Measurements from ENCODE around the gene MYOG. TPM values are rescaled to one million over a fixed set of nuclear protein-coding genes. Genes with fewer than 3 reads are reported as not detected.

The MYOG gene
- total RNA-seq, 5 donors from 2014 or later (not counting 1 experiment from before 2014, with no cell fraction given), result not detected

DNA sequence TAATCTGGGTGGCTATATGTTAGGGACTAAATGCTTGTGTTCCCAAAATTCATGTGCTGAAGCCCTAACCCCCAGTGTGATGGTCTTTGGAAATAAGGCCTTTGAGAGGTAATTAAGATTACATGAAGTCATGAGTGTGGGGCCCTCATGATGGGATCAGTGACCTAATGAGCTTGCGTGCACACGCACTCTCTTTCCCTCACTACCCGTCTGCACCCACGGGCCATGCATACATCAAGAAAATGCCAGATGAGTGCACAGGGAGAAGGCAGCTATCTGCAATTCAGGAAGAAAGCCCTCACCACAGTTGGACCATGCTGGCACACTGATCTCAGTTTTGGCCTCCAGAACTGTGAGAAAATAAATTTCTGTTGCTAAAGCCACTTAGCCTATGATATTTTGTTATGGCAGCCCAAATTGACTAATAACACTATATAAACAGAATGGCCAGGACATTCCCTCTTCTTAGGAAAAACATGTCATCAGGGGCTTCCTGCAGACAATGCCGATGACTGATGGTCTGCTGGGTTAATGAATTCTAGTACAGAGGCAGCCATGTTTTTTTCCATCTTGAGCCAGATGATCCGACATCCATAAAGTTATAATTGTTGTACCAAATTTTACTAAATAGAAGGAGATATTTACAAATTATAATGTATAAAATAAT is 18.1 kb upstream of the MYOG start:
- 90% methylated on average over 2 of the region's 6 CpGs for WGBS (ENCODE audit: insufficient coverage)
- ChIA-PET CTCF (no interaction called here), POLR2A (no interaction called here)
- Histone ChIP-seq H3K27ac (ENCODE audit: low read length) (no peak overlapping the region), H3K36me3 (ENCODE audit: control insufficient read depth in 2 of 2, extremely low read depth in 1 of 2, insufficient read depth in 1 of 2, low read length in 1 of 2) (no peaks in the 10 kb centered on the region), H3K9me3 (no peaks in the 10 kb centered on the region), H3K4me3 (ENCODE audit: control insufficient read depth in 1 of 2, extremely low read depth in 1 of 2, low read length in 1 of 2) (no peak overlapping the region), H3K4me1 (ENCODE audit: control insufficient read depth in 1 of 2, extremely low read depth in 1 of 2, insufficient read depth in 2 of 2, low read length in 2 of 2) (no peaks in the 10 kb centered on the region), H3K27me3 (replicated peaks in 1 of 2; ENCODE audit: control insufficient read depth in 2 of 2, extremely low read depth in 1 of 2, insufficient read depth in 2 of 2, low read length in 1 of 2) (peaks cover 0 to 9% of the 10 kb centered on the region in 2 experiments)
- no peaks in the 10 kb centered on the region for H3K36me3 Mint-ChIP-seq
- no peak overlapping the region for H3K27ac Mint-ChIP-seq
- no peak overlapping the region for H3K4me3 Mint-ChIP-seq
- ATAC-seq (replicated peaks in 1 of 4) (no peak), DNase-seq (no peak)
- H3K27me3 Mint-ChIP-seq, result peaks cover 38 to 44% of the 10 kb centered on the region in 2 donors
- H3K9me3 Mint-ChIP-seq, result peaks cover 0 to 9% (median 0%) of the 10 kb centered on the region in 3 donors
- no peaks in the 10 kb centered on the region for H3K4me1 Mint-ChIP-seq

DNA sequence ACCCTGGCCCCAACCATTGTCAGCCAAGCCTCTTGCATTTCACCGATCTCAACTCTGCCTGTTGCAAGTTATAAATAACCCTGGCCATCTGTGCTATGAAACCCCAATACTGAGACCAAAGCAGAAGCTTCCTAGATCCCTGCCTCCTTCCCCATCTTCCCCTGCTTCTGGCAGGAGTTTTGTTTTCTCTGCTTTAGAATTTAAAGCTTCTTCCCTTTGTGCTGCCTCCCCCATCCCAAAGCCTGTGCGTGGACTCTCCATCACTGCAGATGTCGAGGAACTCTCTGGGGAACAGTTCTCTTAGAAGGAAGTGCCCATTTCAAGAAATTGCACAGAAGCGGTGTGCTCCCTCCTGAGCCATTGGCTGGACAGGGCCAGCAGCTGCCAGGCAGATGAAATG is 17.4 kb upstream of the MYOG start:
- H3K27me3 Mint-ChIP-seq, result peaks cover 30 to 38% of the 10 kb centered on the region in 2 donors

DNA sequence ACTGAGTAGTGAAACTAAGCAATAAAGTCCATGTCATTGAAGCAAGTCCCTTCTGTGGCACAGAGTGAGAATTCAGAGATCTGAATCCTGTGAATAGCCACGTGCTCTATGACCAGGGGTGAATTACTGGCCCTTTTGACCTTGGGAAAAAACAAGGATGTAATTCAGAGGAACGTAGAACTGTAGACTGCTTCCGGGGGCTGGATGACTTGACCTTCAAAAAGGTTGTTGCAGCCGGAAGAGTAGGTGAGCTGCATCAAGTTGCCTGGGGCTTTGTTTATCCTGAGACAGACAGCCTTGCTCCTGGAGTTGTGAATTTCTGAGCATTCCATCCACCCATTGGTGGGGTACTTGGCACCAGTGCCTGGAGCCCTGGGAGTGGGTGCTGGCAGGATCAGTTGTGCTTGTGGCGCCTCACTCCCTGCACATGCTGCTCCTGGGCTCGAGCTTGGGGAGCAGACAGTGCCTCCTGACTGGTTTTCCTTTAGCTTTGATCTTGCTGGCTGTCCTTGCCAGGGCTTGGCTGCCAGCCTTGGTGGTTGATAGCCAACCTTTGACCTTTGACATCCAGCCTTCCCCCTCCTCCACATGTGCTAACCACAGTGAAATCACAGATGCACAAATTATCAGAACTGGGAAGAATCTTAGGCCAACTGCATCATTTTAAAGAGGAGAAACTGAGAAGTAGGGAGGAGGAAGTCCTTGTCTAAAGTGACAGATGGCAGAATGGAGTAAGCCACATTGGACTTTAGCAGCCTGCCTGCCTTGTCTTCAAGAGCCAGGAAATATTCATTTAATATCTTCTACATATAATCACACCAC is 16.2 kb upstream of the MYOG start:
- H3K27me3 Mint-ChIP-seq, result peaks cover 20 to 34% of the 10 kb centered on the region in 2 donors
- WGBS (ENCODE audit: insufficient coverage), result 75% methylated on average over 5 of the region's 6 CpGs
- H3K4me1 ChIP-seq (ENCODE audit: control insufficient read depth in 1 of 2, extremely low read depth in 1 of 2, insufficient read depth in 2 of 2, low read length in 2 of 2), result no peaks in the 10 kb centered on the region
- CTCF ChIA-PET, result no interaction called here
- POLR2A ChIA-PET, result no interaction called here
- ATAC-seq (replicated peaks in 1 of 4) (no peak), DNase-seq (no peak)
- no peak overlapping the region for H3K27ac ChIP-seq (ENCODE audit: low read length)
- peaks cover 0 to 10% (median 2%) of the 10 kb centered on the region in 3 donors for H3K9me3 Mint-ChIP-seq
- peaks cover 0 to 9% of the 10 kb centered on the region in 2 experiments for H3K27me3 ChIP-seq (replicated peaks in 1 of 2; ENCODE audit: control insufficient read depth in 2 of 2, extremely low read depth in 1 of 2, insufficient read depth in 2 of 2, low read length in 1 of 2)
- H3K36me3 ChIP-seq (ENCODE audit: control insufficient read depth in 2 of 2, extremely low read depth in 1 of 2, insufficient read depth in 1 of 2, low read length in 1 of 2), result no peaks in the 10 kb centered on the region
- H3K9me3 ChIP-seq, result no peaks in the 10 kb centered on the region
- no peaks in the 10 kb centered on the region for H3K4me1 Mint-ChIP-seq
- no peak overlapping the region for H3K27ac Mint-ChIP-seq
- H3K4me3 Mint-ChIP-seq, result no peak overlapping the region
- H3K36me3 Mint-ChIP-seq, result no peaks in the 10 kb centered on the region
- H3K4me3 ChIP-seq (ENCODE audit: control insufficient read depth in 1 of 2, extremely low read depth in 1 of 2, low read length in 1 of 2), result no peak overlapping the region

More for the DNA sequence above, 17.4 kb upstream of the MYOG start:
- H3K9me3 Mint-ChIP-seq, result peaks cover 0 to 9% (median 0%) of the 10 kb centered on the region in 3 donors
- 83% methylated on average over 3 of the region's 4 CpGs for WGBS (ENCODE audit: insufficient coverage)
- DNase-seq (no peak), ATAC-seq (replicated peaks in 1 of 4) (no peak)
- Histone ChIP-seq H3K4me1 (ENCODE audit: control insufficient read depth in 1 of 2, extremely low read depth in 1 of 2, insufficient read depth in 2 of 2, low read length in 2 of 2) (no peaks in the 10 kb centered on the region), H3K4me3 (ENCODE audit: control insufficient read depth in 1 of 2, extremely low read depth in 1 of 2, low read length in 1 of 2) (no peak overlapping the region), H3K27me3 (replicated peaks in 1 of 2; ENCODE audit: control insufficient read depth in 2 of 2, extremely low read depth in 1 of 2, insufficient read depth in 2 of 2, low read length in 1 of 2) (peaks cover 0 to 9% of the 10 kb centered on the region in 2 experiments), H3K36me3 (ENCODE audit: control insufficient read depth in 2 of 2, extremely low read depth in 1 of 2, insufficient read depth in 1 of 2, low read length in 1 of 2) (no peaks in the 10 kb centered on the region), H3K27ac (ENCODE audit: low read length) (no peak overlapping the region), H3K9me3 (no peaks in the 10 kb centered on the region)
- no peaks in the 10 kb centered on the region for H3K4me1 Mint-ChIP-seq
- no peaks in the 10 kb centered on the region for H3K36me3 Mint-ChIP-seq
- ChIA-PET CTCF (no interaction called here), POLR2A (no interaction called here)
- no peak overlapping the region for H3K27ac Mint-ChIP-seq
- no peak overlapping the region for H3K4me3 Mint-ChIP-seq

DNA sequence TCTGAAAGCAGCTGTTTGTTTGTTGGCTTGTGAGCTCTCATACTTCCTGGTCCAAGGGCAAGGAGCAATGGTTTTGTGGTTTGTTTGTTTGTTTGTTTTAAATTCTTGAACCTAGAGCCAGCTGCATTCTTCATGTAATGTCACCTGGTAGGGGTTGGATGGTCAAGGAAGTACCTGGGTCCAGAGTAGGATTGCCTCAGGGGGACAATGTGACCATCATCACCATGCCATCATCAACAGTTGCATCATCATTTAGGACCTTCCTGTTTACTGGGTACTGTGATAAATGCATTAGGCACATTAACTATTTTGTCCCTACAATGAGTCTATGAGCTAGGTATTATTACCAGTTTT is 14.7 kb upstream of the MYOG start:
- POLR2A ChIA-PET, result no interaction called here
- no peak overlapping the region for H3K4me3 Mint-ChIP-seq
- Histone ChIP-seq H3K4me1 (ENCODE audit: control insufficient read depth in 1 of 2, extremely low read depth in 1 of 2, insufficient read depth in 2 of 2, low read length in 2 of 2) (no peaks in the 10 kb centered on the region), H3K4me3 (ENCODE audit: control insufficient read depth in 1 of 2, extremely low read depth in 1 of 2, low read length in 1 of 2) (no peak overlapping the region), H3K27me3 (replicated peaks in 1 of 2; ENCODE audit: control insufficient read depth in 2 of 2, extremely low read depth in 1 of 2, insufficient read depth in 2 of 2, low read length in 1 of 2) (peaks cover 0 to 9% of the 10 kb centered on the region in 2 experiments), H3K36me3 (ENCODE audit: control insufficient read depth in 2 of 2, extremely low read depth in 1 of 2, insufficient read depth in 1 of 2, low read length in 1 of 2) (no peaks in the 10 kb centered on the region), H3K9me3 (no peaks in the 10 kb centered on the region), H3K27ac (ENCODE audit: low read length) (no peak overlapping the region)
- CTCF ChIA-PET, result no interaction called here
- no peak overlapping the region for H3K27ac Mint-ChIP-seq
- DNase-seq (no peak), ATAC-seq (replicated peaks in 1 of 4) (no peak)
- no peaks in the 10 kb centered on the region for H3K4me1 Mint-ChIP-seq
- peaks cover 16 to 38% of the 10 kb centered on the region in 2 donors for H3K27me3 Mint-ChIP-seq
- no peaks in the 10 kb centered on the region for H3K36me3 Mint-ChIP-seq
- H3K9me3 Mint-ChIP-seq, result peaks cover 0 to 16% (median 10%) of the 10 kb centered on the region in 3 donors

DNA sequence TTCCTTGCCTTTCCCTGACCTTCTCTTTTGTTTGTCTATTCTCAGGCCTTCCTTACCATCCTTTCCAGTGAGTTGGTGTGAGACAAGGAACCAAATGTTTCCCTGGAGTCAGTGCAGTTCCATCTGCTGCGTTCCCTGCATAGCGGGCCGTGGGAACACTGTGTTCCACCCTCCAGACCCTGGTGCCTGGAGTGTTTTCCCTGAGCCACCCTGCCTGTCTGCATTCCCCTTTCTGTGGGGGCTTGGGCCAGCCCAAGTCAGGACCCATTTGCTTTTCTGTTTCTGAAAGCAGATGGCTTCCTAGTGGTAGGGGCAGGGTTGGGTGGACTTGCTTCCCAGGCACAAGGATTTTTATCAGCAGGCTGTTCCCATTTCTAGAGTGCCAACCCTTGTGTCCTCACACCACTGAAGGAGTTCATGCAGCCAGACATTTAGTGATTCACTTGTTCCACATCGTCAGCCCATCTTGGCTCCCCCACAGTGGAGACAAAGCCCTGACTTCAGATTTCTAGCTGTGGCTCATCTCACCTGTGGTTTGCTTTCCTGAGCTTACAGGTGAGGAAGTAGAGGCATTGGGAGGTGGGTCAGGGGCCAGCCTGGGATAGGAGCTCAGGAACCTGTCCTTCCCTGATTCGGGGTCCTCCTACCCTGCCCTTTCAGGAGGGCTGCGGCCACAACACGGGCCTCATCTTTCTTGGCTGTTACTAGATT is 14.1 kb upstream of the MYOG start:
- 90% methylated on average over 3 of the region's 7 CpGs for WGBS (ENCODE audit: insufficient coverage)
- H3K9me3 ChIP-seq, result no peaks in the 10 kb centered on the region
- CTCF ChIA-PET, result no interaction called here
- H3K4me1 Mint-ChIP-seq, result no peaks in the 10 kb centered on the region
- no peak overlapping the region for H3K27ac Mint-ChIP-seq
- H3K36me3 ChIP-seq (ENCODE audit: control insufficient read depth in 2 of 2, extremely low read depth in 1 of 2, insufficient read depth in 1 of 2, low read length in 1 of 2), result no peaks in the 10 kb centered on the region
- no peaks in the 10 kb centered on the region for H3K36me3 Mint-ChIP-seq
- DNase-seq, result no peak
- no peaks in the 10 kb centered on the region for H3K4me1 ChIP-seq (ENCODE audit: control insufficient read depth in 1 of 2, extremely low read depth in 1 of 2, insufficient read depth in 2 of 2, low read length in 2 of 2)
- no peak overlapping the region for H3K4me3 Mint-ChIP-seq
- POLR2A ChIA-PET, result no interaction called here
- peaks cover 11 to 33% of the 10 kb centered on the region in 2 donors for H3K27me3 Mint-ChIP-seq
- no peak overlapping the region for H3K27ac ChIP-seq (ENCODE audit: low read length)
- no peak overlapping the region for H3K4me3 ChIP-seq (ENCODE audit: control insufficient read depth in 1 of 2, extremely low read depth in 1 of 2, low read length in 1 of 2)
- ATAC-seq (replicated peaks in 1 of 4), result no peak
- peaks cover 0 to 9% of the 10 kb centered on the region in 2 experiments for H3K27me3 ChIP-seq (replicated peaks in 1 of 2; ENCODE audit: control insufficient read depth in 2 of 2, extremely low read depth in 1 of 2, insufficient read depth in 2 of 2, low read length in 1 of 2)
- peaks cover 3 to 16% (median 15%) of the 10 kb centered on the region in 3 donors for H3K9me3 Mint-ChIP-seq

DNA sequence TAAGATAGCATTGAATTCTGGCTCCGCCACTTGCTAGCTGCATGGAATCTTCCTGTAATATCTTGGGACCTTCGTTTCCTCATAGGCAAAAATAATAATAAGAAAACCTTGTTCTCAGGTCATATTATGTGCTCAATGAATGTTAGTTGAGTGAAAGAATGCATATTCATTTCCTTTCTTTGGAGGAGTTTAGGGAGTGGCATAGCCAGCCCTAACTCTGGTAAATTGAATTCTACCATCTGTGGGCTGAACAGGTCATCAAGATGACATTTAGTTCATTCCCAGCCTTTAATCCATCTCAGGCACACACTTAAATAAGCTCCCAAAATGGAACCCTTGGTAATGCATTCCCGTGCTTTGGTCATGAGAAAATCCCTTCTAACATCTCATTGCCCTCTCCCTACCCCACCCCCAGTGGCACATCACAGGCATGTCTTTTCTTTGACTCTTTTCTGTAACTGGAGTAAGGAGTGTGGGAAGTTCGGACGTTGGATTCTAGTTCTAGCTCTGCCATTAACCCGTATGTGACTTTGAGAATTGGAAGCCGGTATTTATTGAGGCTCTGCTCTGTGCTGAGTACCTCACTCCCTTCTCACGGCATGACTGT is 13.2 kb upstream of the MYOG start:
- peaks cover 10 to 24% (median 22%) of the 10 kb centered on the region in 3 donors for H3K9me3 Mint-ChIP-seq
- ATAC-seq (replicated peaks in 1 of 4) (no peak), DNase-seq (no peak)
- H3K27me3 Mint-ChIP-seq, result peaks cover 13 to 33% of the 10 kb centered on the region in 2 donors
- H3K36me3 ChIP-seq (ENCODE audit: control insufficient read depth in 2 of 2, extremely low read depth in 1 of 2, insufficient read depth in 1 of 2, low read length in 1 of 2), result no peaks in the 10 kb centered on the region
- POLR2A ChIA-PET, result interaction anchor here in 1 of 2 donors (0.6 kb wide), 1 partner anchor 28 kb away, joined by 3 read pairs; no protein-coding TSS in a partner anchor
- H3K4me1 Mint-ChIP-seq, result no peaks in the 10 kb centered on the region
- H3K27ac Mint-ChIP-seq, result no peak overlapping the region
- peaks cover 3% of the 10 kb centered on the region for H3K36me3 Mint-ChIP-seq
- WGBS (ENCODE audit: insufficient coverage), result 80% methylated on average over 1 of the region's 8 CpGs
- H3K9me3 ChIP-seq, result no peaks in the 10 kb centered on the region
- H3K4me3 Mint-ChIP-seq, result no peak overlapping the region
- no peak overlapping the region for H3K27ac ChIP-seq (ENCODE audit: low read length)
- peaks cover 0 to 9% of the 10 kb centered on the region in 2 experiments for H3K27me3 ChIP-seq (replicated peaks in 1 of 2; ENCODE audit: control insufficient read depth in 2 of 2, extremely low read depth in 1 of 2, insufficient read depth in 2 of 2, low read length in 1 of 2)
- H3K4me1 ChIP-seq (ENCODE audit: control insufficient read depth in 1 of 2, extremely low read depth in 1 of 2, insufficient read depth in 2 of 2, low read length in 2 of 2), result no peaks in the 10 kb centered on the region
- no peak overlapping the region for H3K4me3 ChIP-seq (ENCODE audit: control insufficient read depth in 1 of 2, extremely low read depth in 1 of 2, low read length in 1 of 2)
- CTCF ChIA-PET, result no interaction called here

Data from T-cell (primary cell).